UCSD-AML1 (cell line): ENCODE results near the gene VPS8.
"Not testable (repeated sequence)": the region's sequence is repeated elsewhere in the genome, so short reads cannot be mapped to it uniquely, and the experiment has no call there.

ENCODE experiments used
- DNase-seq: peaks from one replicate; lab custom pipeline; 2025; ENCODE audit not compliant: unreplicated experiment; lab: John Stamatoyannopoulos, UW

Gene VPS8

GRCh38 chr3:184968115-184968514 lies 156.1 kb downstream of the VPS8 start:
- DNase-seq = no peak

DNA sequence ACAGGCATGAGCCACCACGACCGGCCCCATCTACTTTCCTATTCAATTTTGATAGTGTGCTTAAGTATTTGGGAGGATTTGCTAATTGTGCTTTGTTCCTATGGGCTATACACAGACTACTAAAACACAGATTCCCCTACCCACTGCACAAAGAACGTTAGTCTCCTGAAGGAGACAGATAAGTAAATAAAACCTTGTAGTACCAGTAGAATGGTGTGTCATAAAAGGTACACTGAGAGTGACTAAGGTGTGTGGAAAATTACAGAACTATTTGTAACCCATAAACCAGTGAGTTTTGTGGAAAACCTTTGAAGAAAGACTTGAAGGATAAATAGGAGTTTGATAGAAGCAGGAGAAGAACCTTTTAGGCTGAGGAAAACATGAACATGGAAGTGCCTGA lies 158.2 kb downstream of the VPS8 start:
- no peak for DNase-seq

GRCh38 chr3:184977796-184978195 lies 165.8 kb downstream of the VPS8 start:
- no peak for DNase-seq

- no peak for DNase-seq
Measured at GRCh38 chr3:184981071-184981470, 169.1 kb downstream of the VPS8 start.

GRCh38 chr3:184982076-184982475 lies 170.1 kb downstream of the VPS8 start:
- no peak for DNase-seq

- no peak for DNase-seq
Measured at GRCh38 chr3:184985586-184985985, 173.6 kb downstream of the VPS8 start.

DNA sequence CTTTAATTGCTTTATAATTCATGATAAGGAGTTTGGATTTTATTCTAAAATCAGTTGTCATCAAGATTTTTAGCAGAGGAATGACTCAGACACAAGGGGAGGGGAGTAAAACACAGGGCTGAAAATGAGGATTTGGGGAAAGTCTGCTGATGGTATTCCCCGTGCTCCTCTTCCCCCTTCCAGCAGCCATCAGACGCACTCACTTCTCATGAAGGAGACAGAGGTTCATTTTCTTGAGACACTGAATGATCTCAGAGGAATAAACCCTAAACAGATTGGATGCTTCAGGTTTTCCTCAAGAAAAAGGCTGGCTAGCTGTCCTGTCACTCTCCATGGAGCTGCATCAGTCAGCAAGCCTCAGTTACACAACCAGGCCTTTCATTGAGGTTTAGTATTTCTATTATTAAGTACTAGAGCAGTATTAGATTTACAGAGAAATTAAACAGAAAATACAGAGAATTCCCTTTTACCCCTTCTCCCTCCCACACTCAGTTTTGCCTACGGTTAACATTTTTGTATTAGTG lies 174.5 kb downstream of the VPS8 start:
- no peak for DNase-seq

- no peak for DNase-seq
Measured at GRCh38 chr3:184993394-184993793, 181.4 kb downstream of the VPS8 start.

DNA sequence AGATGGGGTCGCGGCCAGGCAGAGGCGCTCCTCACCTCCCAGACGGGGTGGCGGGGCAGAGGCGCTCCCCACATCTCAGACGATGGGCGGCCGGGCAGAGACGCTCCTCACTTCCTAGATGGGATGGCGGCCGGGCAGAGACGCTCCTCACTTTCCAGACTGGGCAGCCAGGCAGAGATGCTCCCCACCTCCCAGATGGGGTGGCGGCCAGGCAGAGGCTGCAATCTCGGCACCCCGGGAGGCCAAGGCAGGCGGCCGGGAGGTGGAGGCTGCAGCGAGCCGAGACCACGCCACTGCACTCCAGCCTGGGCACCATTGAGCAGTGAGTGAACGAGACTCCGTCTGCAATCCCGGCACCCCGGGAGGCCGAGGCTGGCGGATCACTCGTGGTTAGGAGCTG lies 191.9 kb downstream of the VPS8 start:
- not testable (repeated sequence) for DNase-seq

GRCh38 chr3:185009650-185010049 lies 197.7 kb downstream of the VPS8 start:
- DNase-seq = no peak

GRCh38 chr3:185017584-185017983 lies 205.6 kb downstream of the VPS8 start:
- not testable (repeated sequence) for DNase-seq

DNA sequence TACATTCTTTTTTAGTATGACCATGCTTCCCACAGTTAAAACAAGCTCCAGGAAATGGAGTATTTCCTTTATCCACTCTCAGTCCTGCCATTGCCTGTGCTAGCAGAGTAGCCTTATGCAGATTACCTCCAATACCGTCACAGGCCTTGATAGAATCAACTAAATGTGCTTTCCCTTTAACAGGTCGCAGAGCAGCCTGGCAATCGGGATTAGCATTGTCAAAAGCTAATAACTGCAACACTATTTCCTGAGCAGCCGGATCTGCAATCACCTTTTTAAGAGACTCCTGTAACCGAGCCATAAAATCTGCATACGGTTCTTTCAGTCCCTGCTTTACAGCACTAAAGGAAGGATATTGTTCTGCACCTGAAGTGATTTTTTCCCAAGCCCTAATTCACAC lies 206.0 kb downstream of the VPS8 start:
- DNase-seq = not testable (repeated sequence)

GRCh38 chr3:185021256-185021655 lies 209.3 kb downstream of the VPS8 start:
- DNase-seq = no peak

DNA sequence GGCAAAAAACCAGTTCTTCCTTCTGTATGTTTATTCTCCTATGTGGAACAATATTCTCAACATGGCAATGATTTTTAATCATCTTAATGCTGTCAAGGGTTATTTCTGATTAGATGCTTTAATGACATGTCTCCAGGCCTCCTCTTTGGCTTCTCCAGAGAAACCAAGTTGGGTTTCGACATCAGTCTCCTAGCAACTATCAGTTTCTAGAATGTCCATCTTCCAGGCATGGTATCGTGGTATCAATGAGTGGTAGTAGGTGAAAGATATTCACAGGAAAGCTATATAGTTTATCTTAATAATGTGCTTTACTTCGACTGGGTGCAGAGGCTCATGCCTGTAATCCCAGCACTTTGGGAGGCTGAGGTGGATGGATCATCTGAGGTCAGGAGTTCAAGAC lies 212.4 kb downstream of the VPS8 start:
- DNase-seq = no peak

DNA sequence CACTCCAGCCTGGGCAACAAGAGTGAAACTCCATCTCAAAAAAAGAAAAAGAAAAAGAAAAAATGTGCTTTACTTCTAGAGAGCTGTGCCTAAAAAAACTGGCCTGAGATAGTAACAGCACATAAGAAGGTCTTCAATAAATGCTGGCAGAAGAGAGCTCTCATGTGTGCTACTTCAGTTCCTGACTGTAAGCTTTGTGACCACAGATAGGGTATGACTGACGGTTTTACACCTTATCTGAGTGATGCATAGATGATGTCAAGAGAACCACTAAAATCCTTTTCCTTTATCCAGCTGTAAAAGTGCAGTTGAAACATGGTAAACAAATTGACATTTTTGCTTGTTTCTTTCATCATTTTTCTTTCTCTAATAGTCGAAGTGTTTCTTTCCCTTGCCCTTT lies 213.0 kb downstream of the VPS8 start:
- DNase-seq = no peak

GRCh38 chr3:185028121-185028520 lies 216.2 kb downstream of the VPS8 start:
- DNase-seq = no peak

DNA sequence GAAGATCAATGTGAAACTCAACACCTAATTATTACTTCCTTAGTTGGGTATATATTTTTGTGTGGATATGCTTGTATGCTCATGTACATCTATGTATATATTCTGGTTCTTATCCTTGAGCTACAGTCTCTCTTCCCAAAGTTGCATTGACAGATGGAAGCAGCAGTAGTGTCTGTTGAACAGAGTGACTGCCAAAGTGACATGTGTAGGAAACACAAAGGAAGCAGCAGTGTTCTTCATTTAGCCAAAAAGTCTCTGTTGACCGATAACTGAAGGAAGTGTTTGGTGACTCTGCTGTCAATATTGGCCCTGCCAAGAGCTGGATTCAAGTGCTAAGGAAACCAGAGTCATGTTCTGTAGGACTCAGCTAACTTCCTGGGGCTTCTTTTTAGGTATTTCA lies 217.1 kb downstream of the VPS8 start:
- no peak for DNase-seq

DNA sequence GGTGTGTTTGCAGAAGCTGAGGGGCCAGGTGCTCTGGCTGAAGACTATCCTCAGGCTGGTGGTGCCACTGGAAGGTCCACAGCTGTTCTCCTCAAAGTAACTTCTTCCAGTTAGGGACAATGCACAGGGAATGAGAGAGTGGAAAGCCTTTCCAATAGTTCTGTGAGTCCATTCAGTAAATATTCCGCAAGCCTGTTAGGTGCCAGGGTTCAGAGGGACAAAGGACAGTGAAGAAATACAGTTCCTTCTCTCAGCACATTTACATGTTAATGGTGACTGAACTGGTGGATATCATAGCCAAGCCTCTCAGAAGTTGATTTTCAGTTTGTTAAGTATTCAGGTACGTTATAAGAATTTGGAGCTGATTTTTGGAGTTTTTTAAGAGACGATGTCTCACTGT lies 218.4 kb downstream of the VPS8 start:
- no peak for DNase-seq

- DNase-seq = no peak
Measured at GRCh38 chr3:185030951-185031350, 219.0 kb downstream of the VPS8 start.

GRCh38 chr3:185037801-185038200 lies 225.8 kb downstream of the VPS8 start:
- DNase-seq = no peak

GRCh38 chr3:185040425-185040824 lies 228.5 kb downstream of the VPS8 start:
- no peak for DNase-seq

DNA sequence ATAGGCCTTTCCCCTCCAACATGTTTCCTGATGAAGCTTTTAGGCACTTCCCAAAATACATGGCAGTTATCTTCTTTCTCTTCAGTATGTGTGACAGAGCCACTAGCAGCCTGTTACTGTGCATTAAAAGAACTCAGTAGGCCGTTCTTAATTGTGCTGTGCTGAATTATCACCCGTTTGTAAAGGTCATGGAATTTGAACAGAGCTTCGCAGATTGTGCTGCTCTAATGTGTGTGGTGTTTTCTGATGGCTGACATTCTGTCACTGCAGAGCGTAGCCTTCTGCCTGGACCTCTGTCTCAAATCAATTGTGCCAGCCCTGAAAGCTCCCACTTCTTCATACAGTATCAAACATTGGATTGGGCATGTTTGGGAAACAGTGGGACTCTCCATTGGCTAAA lies 229.6 kb downstream of the VPS8 start:
- no peak for DNase-seq

- no peak for DNase-seq
Measured at GRCh38 chr3:185042312-185043050, 230.5 kb downstream of the VPS8 start.
